IPS-20b (cell line): Measurements from ENCODE around the gene ADAMTS16.

Source experiments
- H3K27ac ChIP-seq: one replicate; pipeline ENCODE4 v1.5.1; 2013; ENCODE audit warnings: low read length
- H3K27me3 ChIP-seq: 2 replicates; pipeline ENCODE4 v1.6.1; 2013; ENCODE audit warnings: mild to moderate bottlenecking, low read length, inconsistent platforms; ENCODE audit not compliant: insufficient read depth
- H3K36me3 ChIP-seq: 2 replicates; pipeline ENCODE4 v1.6.1; 2013; ENCODE audit warnings: low read depth, mild to moderate bottlenecking, inconsistent platforms, low read length, moderate library complexity; ENCODE audit not compliant: insufficient read depth
- H3K4me1 ChIP-seq: 2 replicates; pipeline ENCODE4 v1.6.1; 2013; ENCODE audit warnings: mild to moderate bottlenecking, control low read depth, inconsistent platforms, low read length, moderate library complexity; ENCODE audit not compliant: insufficient read depth
- H3K4me3 ChIP-seq: 2 replicates; pipeline ENCODE4 v1.5.1; 2013; ENCODE audit warnings: mild to moderate bottlenecking, low read length, inconsistent platforms
- H3K9ac ChIP-seq: 2 replicates; pipeline ENCODE4 v1.6.1; 2013; ENCODE audit warnings: low read depth, mild to moderate bottlenecking, inconsistent platforms, low read length, moderate library complexity
- H3K9me3 ChIP-seq: 2 replicates; pipeline ENCODE4 v1.6.1; 2013; ENCODE audit warnings: mild to moderate bottlenecking, low read depth, low read length, inconsistent platforms; ENCODE audit not compliant: insufficient read depth

ADAMTS16 gene

DNA sequence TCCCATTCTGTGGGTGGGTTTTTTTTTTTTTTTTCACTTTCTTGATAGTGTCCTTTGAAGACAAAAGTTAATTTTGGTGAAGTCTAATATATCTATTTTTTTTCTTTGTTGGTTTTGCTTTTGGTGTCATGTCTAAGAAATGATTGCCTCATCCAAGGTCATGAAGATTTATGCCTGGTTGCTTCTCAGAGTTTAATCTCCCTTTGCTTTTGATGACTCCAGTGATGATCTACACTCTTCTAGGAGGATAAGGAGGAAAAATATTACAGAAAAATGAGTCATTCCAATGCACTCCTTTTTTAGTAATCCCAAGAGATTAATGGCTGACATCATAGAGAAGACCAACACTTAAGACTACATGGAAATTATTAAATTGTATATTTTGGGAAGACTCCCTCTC, 202.7 kb downstream of the ADAMTS16 start:
- Histone ChIP-seq H3K9ac (no peak overlapping the region), H3K4me3 (no peak overlapping the region), H3K27ac (no peak overlapping the region)

DNA sequence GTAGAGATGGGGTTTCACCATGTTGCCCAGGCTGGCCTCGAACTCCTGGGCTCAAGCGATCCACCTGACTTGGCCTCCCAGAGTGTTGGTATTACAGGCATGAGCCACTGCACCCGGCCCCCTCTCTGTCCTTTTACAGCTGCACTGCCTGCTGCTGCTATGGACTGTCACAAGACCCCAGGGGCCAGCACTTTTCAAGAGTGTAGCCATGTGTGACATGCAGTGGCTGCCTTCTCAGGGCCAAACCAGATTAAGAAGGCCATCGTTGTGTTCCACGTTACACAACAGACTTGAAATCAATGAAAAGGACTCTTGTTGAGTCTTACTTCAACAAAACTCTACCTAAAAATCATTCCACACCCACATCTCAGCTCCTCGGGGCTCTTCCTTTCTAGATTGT, 203.4 kb downstream of the ADAMTS16 start:
- peaks cover 7% of the 10 kb centered on the region for H3K4me1 ChIP-seq
- no peak overlapping the region for H3K27ac ChIP-seq
- no peaks in the 10 kb centered on the region for H3K9me3 ChIP-seq
- H3K4me3 ChIP-seq = no peak overlapping the region
- H3K9ac ChIP-seq = no peak overlapping the region
- H3K36me3 ChIP-seq = no peaks in the 10 kb centered on the region
- H3K27me3 ChIP-seq = no peaks in the 10 kb centered on the region

More for the DNA sequence above, 202.7 kb downstream of the ADAMTS16 start:
- H3K4me1 ChIP-seq = peaks cover 7% of the 10 kb centered on the region
- no peaks in the 10 kb centered on the region for H3K27me3 ChIP-seq
- no peaks in the 10 kb centered on the region for H3K36me3 ChIP-seq
- H3K9me3 ChIP-seq = no peaks in the 10 kb centered on the region

- no peaks in the 10 kb centered on the region for H3K9me3 ChIP-seq
- no peaks in the 10 kb centered on the region for H3K36me3 ChIP-seq
- no peaks in the 10 kb centered on the region for H3K27me3 ChIP-seq
- H3K4me1 ChIP-seq = peaks cover 7% of the 10 kb centered on the region
- H3K9ac ChIP-seq = no peak overlapping the region
- H3K27ac ChIP-seq = no peak overlapping the region
- no peak overlapping the region for H3K4me3 ChIP-seq
Measured at GRCh38 chr5:5344051-5344571, 204.0 kb downstream of the ADAMTS16 start.

GRCh38 chr5:5344606-5345005, 204.5 kb downstream of the ADAMTS16 start:
- no peak overlapping the region for H3K27ac ChIP-seq
- H3K4me1 ChIP-seq = peaks cover 7% of the 10 kb centered on the region
- H3K9ac ChIP-seq = no peak overlapping the region
- no peaks in the 10 kb centered on the region for H3K9me3 ChIP-seq
- H3K4me3 ChIP-seq = no peak overlapping the region
- no peaks in the 10 kb centered on the region for H3K36me3 ChIP-seq
- no peaks in the 10 kb centered on the region for H3K27me3 ChIP-seq

DNA sequence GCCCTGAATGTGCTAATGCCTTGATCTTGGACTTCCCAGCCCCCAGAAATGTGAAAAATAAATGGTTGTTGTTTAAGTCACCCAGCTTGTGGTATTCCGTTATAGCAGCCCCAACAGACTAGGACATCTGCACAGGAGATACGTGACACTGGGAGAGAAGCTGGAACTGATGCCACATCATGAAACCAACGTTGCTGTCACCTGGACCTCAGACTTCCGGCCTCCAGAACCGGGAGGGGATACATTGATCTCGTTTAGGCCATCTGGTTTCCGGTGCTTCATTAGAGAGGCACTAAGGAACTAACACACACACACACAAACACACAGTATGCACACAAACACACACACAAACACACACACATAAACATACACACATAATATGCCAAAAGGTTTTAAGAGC, 207.3 kb downstream of the ADAMTS16 start:
- H3K9me3 ChIP-seq = no peaks in the 10 kb centered on the region
- no peak overlapping the region for H3K9ac ChIP-seq
- H3K36me3 ChIP-seq = no peaks in the 10 kb centered on the region
- H3K27me3 ChIP-seq = no peaks in the 10 kb centered on the region
- H3K4me3 ChIP-seq = no peak overlapping the region
- H3K27ac ChIP-seq = no peak overlapping the region
- H3K4me1 ChIP-seq = no peaks in the 10 kb centered on the region

DNA sequence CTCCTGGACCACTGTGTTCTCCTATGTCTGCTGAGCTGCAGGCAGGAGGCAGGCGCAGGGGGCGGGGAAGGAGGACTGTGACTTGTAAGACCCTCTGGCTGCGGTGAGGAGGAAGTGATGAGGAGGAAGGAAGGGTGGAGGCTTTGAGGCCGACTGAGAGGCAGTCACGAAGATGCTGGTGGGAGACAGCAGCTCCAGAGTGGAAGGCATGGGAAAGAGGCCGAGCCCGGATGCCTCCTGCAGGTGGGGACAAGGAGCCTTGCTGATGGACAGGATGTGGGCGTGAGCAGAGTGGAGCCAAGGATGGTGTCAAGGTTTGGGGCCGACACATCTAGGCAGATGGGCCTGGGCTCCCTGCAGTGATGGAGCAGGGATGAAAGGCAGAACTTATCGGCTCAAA, 208.0 kb downstream of the ADAMTS16 start:
- no peaks in the 10 kb centered on the region for H3K4me1 ChIP-seq
- no peak overlapping the region for H3K27ac ChIP-seq
- H3K9me3 ChIP-seq = no peaks in the 10 kb centered on the region
- H3K27me3 ChIP-seq = no peaks in the 10 kb centered on the region
- no peak overlapping the region for H3K9ac ChIP-seq
- H3K4me3 ChIP-seq = no peak overlapping the region
- H3K36me3 ChIP-seq = no peaks in the 10 kb centered on the region

- Histone ChIP-seq H3K27ac (no peak overlapping the region), H3K9ac (no peak overlapping the region), H3K4me1 (no peaks in the 10 kb centered on the region), H3K27me3 (no peaks in the 10 kb centered on the region), H3K9me3 (no peaks in the 10 kb centered on the region), H3K36me3 (no peaks in the 10 kb centered on the region), H3K4me3 (no peak overlapping the region)
Measured at GRCh38 chr5:5348576-5348975, 208.4 kb downstream of the ADAMTS16 start.

GRCh38 chr5:5350101-5350500, 210.0 kb downstream of the ADAMTS16 start:
- H3K4me3 ChIP-seq = no peak overlapping the region
- H3K27ac ChIP-seq = no peak overlapping the region
- H3K27me3 ChIP-seq = no peaks in the 10 kb centered on the region
- no peaks in the 10 kb centered on the region for H3K36me3 ChIP-seq
- H3K9me3 ChIP-seq = no peaks in the 10 kb centered on the region
- H3K4me1 ChIP-seq = no peaks in the 10 kb centered on the region
- no peak overlapping the region for H3K9ac ChIP-seq

- Histone ChIP-seq H3K27ac (no peak overlapping the region), H3K4me1 (no peaks in the 10 kb centered on the region), H3K9ac (no peak overlapping the region), H3K36me3 (no peaks in the 10 kb centered on the region), H3K9me3 (no peaks in the 10 kb centered on the region), H3K27me3 (no peaks in the 10 kb centered on the region), H3K4me3 (no peak overlapping the region)
Measured at GRCh38 chr5:5351288-5351979, 211.3 kb downstream of the ADAMTS16 start.

DNA sequence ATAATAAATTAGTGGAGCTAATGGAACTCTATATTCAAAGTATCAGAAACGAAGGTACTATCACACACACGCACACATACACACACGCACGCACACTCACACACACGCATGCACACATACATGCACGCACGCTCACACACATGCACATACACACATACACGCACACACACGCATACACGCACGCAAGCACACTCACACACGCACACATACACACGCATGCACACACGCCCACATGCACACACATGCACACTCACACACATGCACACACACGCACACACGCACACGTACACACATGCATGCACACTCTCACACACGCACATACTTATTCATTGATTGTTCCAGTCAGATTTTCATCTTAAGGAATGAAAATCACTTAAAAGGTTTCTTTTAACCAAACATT, 212.5 kb downstream of the ADAMTS16 start:
- Histone ChIP-seq H3K27ac (no peak overlapping the region), H3K4me3 (no peak overlapping the region)

GRCh38 chr5:5353681-5354080, 213.6 kb downstream of the ADAMTS16 start:
- no peaks in the 10 kb centered on the region for H3K9me3 ChIP-seq
- no peak overlapping the region for H3K27ac ChIP-seq
- no peaks in the 10 kb centered on the region for H3K4me1 ChIP-seq
- H3K4me3 ChIP-seq = no peak overlapping the region
- H3K36me3 ChIP-seq = no peaks in the 10 kb centered on the region
- no peak overlapping the region for H3K9ac ChIP-seq
- no peaks in the 10 kb centered on the region for H3K27me3 ChIP-seq

More for the DNA sequence above, 212.5 kb downstream of the ADAMTS16 start:
- H3K9me3 ChIP-seq = no peaks in the 10 kb centered on the region
- H3K4me1 ChIP-seq = no peaks in the 10 kb centered on the region
- H3K27me3 ChIP-seq = no peaks in the 10 kb centered on the region
- no peaks in the 10 kb centered on the region for H3K36me3 ChIP-seq
- H3K9ac ChIP-seq = no peak overlapping the region

DNA sequence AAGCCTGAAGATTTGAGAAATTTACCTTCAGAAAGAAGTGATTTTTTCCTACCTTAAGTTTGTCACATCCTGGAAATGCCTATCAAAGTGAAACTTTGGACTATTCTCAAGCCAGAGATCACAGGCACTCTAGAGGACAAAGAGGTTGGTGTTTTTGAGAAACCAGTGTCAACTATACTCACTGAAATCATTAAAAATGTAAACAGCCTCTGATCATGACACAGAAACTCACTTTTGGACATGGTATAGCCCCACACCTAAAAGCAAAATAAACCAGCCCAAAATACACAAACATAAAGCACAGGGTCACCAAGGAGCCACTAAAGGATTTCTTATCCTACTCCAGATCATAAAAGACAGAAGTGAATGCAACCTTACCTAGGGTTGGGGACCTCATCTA, 216.6 kb downstream of the ADAMTS16 start:
- Histone ChIP-seq H3K9ac (no peak overlapping the region), H3K4me1 (peaks cover 3% of the 10 kb centered on the region; the same call in 1 of the 2 replicates)

More for the DNA sequence above, 216.6 kb downstream of the ADAMTS16 start:
- Histone ChIP-seq H3K4me3 (no peak overlapping the region), H3K27ac (no peak overlapping the region), H3K36me3 (no peaks in the 10 kb centered on the region), H3K9me3 (no peaks in the 10 kb centered on the region), H3K27me3 (no peaks in the 10 kb centered on the region)
